Ishikawa (cell line): ENCODE measurements around the gene HSD11B2.

Experiments used
- CEBPB ChIP-seq: IDR thresholded peaks from 2 replicates; pipeline ENCODE4 v1.6.1; 2012
- EP300 ChIP-seq: IDR thresholded peaks from 2 replicates; pipeline ENCODE4 v1.6.1; 2012; ENCODE audit warnings: borderline replicate concordance
- FOXM1 ChIP-seq: IDR thresholded peaks from 2 replicates; pipeline ENCODE4 v1.6.1; 2012; ENCODE audit warnings: low read depth, borderline replicate concordance
- NFIC ChIP-seq: IDR thresholded peaks from 2 replicates; pipeline ENCODE4 v1.6.1; 2012
- RAD21 ChIP-seq: IDR thresholded peaks from 2 replicates; pipeline ENCODE4 v1.6.1; 2012; ENCODE audit warnings: low read depth
- TAF1 ChIP-seq: IDR thresholded peaks from 2 replicates; pipeline ENCODE4 v1.6.1; 2012; ENCODE audit warnings: low read depth, mild to moderate bottlenecking
- TCF12 ChIP-seq: IDR thresholded peaks from 2 replicates; pipeline ENCODE4 v1.6.1; 2012; ENCODE audit warnings: low read depth
- TEAD4 ChIP-seq: IDR thresholded peaks from 2 replicates; pipeline ENCODE4 v1.6.1; 2012
- YY1 ChIP-seq: IDR thresholded peaks from 2 replicates; pipeline ENCODE4 v1.6.1; 2012; ENCODE audit warnings: low read depth
- ZBTB7A ChIP-seq: IDR thresholded peaks from 2 replicates; pipeline ENCODE4 v1.6.1; 2012; ENCODE audit warnings: low read depth
- TF ChIP-seq, protein P1 (sequence below): IDR thresholded peaks from 2 replicates; pipeline ENCODE4 v1.6.1; 2012; ENCODE audit warnings: low read depth, mild to moderate bottlenecking
- TF ChIP-seq, protein P2 (sequence below): IDR thresholded peaks from 2 replicates; pipeline ENCODE4 v1.6.1; 2012

DNA sequence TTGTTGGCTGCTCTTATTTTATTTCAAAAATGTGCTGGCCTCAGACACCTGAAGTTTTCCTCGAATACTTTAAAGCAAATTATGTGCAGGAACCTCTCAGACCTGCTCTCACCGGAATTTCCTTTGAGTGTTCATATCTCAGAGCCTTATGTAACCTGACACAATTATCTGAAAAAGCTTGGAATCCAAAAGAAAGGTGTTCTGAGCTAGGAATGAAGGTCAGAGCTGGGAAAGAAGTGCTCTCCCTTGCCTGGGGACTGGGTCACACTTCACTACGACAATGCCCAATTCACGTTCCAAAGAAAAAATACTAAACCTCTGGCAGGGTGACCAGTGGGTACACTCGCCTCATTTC is 6.7 kb upstream of the HSD11B2 start:
- TF ChIP-seq RAD21 = no peak
- TF ChIP-seq TEAD4 = no peak
- TF ChIP-seq CEBPB = no peak
- TF ChIP-seq, protein P1, sequence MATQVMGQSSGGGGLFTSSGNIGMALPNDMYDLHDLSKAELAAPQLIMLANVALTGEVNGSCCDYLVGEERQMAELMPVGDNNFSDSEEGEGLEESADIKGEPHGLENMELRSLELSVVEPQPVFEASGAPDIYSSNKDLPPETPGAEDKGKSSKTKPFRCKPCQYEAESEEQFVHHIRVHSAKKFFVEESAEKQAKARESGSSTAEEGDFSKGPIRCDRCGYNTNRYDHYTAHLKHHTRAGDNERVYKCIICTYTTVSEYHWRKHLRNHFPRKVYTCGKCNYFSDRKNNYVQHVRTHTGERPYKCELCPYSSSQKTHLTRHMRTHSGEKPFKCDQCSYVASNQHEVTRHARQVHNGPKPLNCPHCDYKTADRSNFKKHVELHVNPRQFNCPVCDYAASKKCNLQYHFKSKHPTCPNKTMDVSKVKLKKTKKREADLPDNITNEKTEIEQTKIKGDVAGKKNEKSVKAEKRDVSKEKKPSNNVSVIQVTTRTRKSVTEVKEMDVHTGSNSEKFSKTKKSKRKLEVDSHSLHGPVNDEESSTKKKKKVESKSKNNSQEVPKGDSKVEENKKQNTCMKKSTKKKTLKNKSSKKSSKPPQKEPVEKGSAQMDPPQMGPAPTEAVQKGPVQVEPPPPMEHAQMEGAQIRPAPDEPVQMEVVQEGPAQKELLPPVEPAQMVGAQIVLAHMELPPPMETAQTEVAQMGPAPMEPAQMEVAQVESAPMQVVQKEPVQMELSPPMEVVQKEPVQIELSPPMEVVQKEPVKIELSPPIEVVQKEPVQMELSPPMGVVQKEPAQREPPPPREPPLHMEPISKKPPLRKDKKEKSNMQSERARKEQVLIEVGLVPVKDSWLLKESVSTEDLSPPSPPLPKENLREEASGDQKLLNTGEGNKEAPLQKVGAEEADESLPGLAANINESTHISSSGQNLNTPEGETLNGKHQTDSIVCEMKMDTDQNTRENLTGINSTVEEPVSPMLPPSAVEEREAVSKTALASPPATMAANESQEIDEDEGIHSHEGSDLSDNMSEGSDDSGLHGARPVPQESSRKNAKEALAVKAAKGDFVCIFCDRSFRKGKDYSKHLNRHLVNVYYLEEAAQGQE = no peak
- TF ChIP-seq YY1 = no peak
- TF ChIP-seq FOXM1 = no peak
- no peak for TF ChIP-seq NFIC
- no peak for TF ChIP-seq EP300
- TF ChIP-seq, protein P2, sequence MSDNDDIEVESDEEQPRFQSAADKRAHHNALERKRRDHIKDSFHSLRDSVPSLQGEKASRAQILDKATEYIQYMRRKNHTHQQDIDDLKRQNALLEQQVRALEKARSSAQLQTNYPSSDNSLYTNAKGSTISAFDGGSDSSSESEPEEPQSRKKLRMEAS = no peak
- no peak for TF ChIP-seq TAF1
- TF ChIP-seq TCF12 = no peak
- no peak for TF ChIP-seq ZBTB7A
